ENCODE measurements around the gene NMB.

NMB gene

GRCh38 chr15:84609818-84610525, 48.0 kb downstream of the NMB start:
- DNase-seq = no peak

- no peak for DNase-seq
Observed at GRCh38 chr15:84608707-84609284, 49.2 kb downstream of the NMB start.

DNA sequence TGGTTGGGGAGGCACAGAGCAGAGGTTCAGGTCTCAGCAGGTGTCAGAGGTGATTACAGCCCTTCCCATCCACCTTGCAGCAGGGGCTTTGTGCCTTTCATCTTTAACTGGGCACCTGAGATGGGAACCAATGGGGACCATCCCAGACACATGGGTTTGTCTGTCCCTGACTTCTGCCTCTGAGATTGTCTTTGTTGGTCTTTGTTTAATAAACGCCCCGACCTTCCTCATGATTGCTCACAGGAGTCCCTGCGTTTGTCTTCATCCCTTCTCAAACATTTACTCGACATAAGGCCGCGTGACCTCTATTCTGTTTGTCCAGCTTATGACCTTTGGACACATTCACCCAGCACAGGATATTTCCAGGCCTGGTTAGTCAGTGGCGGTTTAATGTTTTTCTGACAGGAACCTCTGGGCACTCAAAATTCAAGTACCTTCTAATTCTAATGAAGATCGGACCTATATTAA, 51.3 kb downstream of the NMB start:
- no peak for DNase-seq

DNA sequence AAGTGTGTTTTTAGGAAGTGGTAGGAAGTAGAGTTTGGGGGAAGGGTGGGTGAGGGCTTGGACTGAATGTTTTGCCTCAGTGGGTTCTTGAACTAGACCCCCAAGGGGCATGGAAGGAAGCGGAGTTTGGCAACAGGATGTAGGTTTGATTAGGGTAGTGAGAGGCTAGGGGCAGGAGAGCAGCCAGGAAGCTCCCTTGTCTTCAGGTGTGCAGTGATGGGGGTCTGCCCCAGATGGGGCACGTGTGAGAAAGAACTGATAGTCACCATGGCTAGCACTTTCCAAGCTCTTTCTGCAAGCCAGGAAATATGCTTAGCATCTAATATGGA, 52.5 kb downstream of the NMB start:
- DNase-seq = no peak
